Right renal cortex interstitium (tissue), 3 donors: Measurements from ENCODE around the gene GTF2H4. TPM values are rescaled to one million over a fixed set of nuclear protein-coding genes. Genes with fewer than 3 reads are reported as not detected.

Source experiments
- DNase-seq, 3 donors: peaks; one replicate each; pipeline ENCODE4 v3.0.0-alpha.2; 2013; ENCODE audit warnings: low read depth in 3 of 3, low spot score in 2 of 3
- polyA plus RNA-seq, 3 donors: library from polyadenylated mRNA; unstranded; fragments of 120-200 nt; gene quantifications; one replicate each; pipeline ENCODE4 v1.2.1, GENCODE V29; 2013; ENCODE audit not compliant: insufficient read length in 3 of 3

GTF2H4 gene
- polyA plus RNA-seq, 3 donors, result 36.1 to 44.6 (median 37.2) TPM

DNA sequence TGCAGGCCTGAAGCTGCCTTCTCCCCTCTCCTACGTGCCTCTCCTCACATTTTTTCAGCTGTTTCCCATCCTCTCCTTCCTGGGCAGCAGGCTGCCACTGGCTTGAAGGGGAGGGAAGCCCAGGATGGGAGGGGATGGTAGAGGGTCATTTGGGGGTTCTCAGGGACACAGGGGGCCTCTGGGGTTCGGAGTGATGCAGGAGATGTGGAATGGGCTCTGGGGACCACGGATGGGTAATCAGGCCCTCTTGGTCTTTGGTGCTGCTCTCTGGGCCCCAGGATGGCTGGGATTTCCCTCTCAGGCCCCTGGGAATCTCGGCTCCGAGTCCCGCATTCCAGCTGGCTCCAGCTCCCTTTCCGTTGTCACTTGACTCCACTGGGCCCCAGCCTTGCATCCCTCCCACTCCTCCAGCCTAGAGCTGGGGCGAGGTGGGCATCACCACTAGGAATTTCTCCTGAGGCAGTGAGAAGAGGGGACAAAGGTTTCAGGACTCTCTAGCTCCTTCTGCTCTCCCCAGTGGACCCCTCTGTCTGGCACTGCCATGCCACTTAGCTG is 25.7 kb upstream of the GTF2H4 start:
- peak in 1 of 3 donors; percentile 48 for DNase-seq

DNA sequence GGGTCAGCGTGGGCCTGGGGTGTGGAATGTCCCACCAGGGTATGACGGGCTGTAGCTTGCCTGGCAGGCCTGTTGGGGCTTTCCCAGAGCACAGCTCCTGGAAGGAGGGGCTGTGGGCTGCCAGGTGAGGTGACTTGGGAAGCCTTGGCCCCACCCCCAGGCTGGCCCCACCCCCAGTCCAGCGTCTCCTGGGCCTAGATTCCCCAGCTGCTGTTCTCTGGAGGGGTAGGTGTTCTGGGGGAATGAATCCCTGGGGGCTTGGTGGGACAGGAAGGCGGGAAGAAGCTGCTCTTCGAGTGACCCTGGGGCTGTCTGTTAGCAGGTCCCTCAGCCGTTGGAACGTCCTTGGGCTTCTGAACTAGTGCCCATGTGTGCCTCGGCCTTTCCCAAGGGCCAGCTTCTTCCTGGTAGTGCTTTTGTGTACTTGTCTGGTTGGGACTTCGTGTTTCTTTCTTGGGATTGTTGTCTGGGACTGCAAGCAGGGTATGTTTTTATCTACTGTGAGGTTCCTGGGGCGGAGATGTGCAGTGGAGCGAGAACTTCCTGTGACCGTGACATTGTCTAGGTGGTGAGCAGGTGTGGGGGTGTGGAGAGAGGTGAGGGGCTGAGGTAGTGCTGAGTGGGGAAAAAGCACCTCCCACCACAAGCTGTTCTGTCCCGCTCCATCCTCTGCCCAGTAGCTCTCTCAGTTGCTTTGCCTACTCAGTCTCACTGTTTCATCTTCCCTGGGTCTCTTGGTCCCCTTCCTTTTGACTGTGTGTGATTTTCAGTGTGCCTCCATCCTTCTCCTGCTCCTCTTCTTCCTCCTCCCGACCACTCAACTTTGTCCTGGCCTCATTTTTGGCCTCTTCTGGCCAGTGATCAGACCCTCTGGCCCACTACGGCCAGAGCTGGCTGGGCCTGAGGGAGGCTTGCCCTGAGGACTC is 25.0 kb upstream of the GTF2H4 start:
- DNase-seq, result peak in 1 of 3 donors; percentile 33

DNA sequence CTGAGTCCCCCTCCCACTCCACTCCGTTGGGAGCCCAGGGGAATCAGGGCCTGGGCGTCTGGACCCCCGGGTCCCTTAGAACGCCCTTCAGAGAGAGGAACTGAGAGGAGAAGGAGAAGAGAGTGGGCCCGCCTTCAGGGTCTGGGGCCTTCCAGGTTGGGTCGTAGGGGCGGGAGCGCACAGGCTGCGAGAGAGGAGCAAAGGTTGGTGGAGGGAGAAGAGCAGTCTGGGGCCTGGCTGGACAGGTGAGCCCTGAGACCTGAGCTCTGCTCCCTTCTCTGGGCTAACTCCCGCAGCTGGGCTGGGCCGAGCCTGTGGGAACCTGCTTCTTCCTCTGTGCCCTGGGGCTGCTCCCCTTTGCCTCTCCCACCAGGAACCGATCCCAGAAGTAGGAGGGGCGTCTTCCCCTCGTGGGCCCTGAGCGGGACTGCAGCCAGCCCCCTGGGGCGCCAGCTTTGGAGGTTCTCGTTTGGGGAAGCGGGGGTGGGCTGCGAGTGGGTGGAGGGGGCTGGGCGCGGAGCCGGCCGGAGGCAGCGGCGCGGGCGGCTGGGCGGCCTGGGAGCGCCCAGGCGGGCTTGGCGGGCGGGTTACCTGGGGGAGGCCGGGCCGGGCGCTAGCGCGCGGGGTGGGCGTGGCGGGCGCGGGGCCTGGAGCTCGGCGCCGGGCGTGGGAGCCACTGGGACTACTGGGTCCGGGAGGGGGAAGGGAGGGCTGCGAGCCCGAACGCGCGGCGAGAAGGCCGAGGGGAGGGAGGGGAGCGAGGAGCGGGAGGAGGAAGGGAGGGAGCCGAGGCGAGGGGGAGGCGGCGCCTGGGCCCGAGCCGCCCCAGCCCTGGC is 24.1 kb upstream of the GTF2H4 start, which contains the start of gene DDR1:
Gene DDR1, plus strand, starts transcription at position 835 of the 836 bp plus-strand sequence. CDS start 4,211 bp downstream, outside the sequence.
- DNase-seq, result peak in 1 of 3 donors; percentile 41

DNA sequence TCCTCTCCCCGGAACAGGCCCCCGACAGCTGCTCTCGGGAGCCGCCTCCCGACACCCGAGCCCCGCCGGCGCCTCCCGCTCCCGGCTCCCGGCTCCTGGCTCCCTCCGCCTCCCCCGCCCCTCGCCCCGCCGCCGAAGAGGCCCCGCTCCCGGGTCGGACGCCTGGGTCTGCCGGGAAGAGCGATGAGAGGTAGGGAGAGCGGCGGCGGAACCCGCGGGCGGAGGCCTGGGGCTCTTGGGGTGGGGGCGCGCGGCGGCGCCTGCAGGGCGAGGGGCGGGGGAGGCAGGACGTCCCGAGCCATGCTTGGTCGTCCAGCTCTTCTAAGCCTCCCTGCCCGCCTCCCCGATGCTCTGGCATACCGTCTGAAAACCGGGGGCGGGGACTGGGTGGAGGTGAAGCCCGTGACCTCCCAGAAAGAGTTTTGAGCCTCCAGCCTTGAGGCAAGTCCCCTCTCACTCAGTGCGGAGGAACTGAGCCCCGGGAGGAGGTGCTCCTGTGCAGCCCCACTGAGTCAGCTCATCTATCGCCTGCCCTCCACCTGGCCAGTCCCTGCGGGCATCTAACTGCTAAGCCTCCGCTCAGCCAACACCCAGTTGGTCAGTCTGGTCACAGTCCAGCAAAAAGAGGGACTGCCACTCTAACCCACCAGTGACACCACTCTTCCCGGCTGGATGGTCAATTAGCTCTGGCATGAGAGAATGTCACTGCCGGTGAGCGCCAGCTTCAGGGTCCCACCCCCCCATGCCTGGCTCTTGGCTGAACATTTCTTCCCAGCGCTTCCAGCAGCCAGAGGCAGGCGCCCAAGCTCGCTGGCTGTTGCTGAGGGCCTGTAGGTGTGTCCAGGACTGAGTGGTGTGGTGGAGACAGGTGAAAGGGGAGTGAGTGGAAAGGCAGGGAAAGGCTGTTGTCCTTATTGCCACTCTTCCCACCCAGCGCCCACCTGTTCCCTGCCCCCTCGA is 23.2 kb upstream of the GTF2H4 start:
- DNase-seq, result peak in 1 of 3 donors; percentile 20

DNA sequence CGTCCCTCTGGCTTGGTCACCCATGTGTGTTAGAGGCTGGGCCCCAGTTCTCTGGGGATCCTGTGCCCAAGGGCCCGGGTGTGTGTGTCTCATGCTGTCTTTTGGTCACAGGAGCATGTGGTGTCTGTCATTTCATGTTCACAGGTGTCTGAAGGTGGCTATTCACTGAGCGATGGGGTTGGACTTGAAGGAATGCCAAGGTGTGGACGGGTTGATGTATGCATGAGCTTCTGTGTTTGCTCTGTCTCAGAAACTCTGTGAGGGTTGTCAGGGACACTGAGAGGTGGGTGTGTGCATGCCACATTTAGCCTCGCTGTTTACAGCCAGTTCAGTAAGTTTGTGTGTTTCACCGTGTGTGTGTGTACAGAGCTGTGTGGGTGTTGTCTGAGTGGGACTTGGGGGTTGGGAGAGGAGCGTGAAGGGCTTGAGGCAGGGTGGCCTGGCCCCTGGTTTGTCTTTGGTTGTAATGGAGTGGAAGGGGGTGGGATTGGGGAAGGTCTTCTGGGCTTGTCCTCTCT is 22.5 kb upstream of the GTF2H4 start:
- DNase-seq, result peak in 1 of 3 donors; percentile 3

DNA sequence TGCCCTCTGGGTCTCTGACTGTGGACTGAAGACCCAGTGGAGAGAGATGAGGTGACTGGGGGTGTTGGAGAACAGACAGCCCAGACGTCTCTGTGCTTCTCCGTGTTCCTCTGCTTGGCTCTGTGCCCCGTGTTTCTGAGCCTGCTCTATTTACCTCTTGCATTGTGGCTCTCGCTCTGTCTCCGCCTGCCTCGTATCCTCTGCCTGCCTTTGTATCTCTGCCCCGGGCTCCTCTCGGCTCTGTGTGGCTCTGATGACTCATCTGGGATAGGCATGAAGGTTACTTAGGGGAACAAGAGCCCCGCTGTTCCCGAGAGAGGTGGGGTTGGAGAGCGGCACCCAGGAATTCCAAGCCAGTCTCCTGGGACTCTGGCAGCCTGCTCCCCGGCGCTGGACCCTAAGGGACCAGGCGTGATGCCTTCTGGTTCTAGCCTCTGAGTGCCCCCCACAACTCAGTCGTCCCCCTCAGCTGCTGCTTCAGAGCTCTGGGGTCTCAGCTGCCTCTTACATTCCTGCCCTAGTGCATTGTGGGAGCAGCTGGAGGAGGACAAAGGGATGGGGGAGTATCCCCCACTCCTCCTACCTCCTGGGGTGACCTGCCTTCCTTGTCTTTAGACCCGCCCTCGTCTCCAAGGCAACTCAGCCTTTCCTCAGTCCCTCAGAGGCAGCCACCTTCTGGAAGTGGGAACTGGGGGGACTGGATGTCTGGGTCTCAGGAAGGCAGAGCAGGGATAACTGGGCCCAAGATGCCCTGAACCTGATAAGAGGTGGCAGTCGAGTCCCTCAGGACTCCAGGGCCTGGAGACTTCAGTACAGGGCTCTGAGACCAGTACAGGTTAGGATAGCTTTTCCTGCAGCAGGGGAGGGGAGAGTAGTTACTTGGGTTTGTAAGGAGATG is 21.8 kb upstream of the GTF2H4 start:
- DNase-seq, result peak in 1 of 3 donors; percentile 58

DNA sequence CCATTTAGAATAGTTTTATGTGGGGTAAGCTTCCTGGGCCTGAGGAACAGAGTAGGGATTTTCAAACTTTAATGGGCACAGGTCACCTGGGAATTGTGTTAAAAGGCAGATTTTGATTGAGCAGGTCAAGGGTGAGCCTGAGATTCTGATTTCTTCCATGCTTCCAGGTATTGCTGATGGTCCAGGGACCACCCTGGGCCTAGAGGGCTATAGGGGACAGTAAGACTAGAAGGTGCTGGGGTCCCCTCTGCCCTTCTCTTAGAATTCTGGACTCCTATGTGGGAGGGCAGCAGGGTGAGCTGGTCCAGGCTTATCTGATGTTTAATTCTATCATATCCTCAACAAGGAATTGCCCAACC is 21.1 kb upstream of the GTF2H4 start:
- DNase-seq, result no peak

DNA sequence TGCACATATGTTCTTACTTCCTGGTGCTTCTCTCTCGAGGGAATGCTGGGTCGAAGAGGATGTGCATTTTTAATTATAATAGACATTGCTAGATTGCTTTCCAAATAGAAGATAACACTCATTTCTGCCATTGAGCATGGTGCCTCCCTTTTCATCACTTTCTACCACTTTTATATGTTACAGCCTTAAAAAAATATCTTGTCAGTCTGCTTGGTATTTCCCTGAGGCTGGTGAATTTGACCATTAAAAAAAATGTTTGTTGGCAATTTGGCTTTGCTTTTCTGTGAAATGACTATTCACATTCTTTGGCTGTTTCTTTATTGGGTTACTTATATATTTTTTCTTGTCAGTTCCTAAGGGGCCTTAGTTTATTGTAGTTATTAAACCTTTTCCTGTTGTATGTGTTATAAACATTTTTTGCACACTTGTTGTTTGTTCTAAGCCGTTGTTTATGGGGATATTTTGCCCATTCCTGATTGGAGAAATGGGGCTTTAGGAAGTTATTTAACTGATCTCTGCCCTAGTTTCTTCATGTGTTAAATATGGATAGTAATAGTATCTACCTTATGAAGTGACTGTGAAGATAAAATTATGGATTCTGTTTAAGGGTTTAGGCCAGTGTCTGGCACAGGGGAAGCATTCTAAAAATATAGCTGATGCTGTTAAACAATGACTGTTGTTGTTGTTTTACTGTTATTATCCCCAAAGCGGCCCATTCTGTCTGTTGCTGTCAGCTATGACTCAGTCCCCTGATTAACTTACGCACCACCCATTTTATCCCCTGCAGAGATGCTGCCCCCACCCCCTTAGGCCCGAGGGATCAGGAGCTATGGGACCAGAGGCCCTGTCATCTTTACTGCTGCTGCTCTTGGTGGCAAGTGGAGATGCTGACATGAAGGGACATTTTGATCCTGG is 19.8 kb upstream of the GTF2H4 start:
- no peak for DNase-seq

DNA sequence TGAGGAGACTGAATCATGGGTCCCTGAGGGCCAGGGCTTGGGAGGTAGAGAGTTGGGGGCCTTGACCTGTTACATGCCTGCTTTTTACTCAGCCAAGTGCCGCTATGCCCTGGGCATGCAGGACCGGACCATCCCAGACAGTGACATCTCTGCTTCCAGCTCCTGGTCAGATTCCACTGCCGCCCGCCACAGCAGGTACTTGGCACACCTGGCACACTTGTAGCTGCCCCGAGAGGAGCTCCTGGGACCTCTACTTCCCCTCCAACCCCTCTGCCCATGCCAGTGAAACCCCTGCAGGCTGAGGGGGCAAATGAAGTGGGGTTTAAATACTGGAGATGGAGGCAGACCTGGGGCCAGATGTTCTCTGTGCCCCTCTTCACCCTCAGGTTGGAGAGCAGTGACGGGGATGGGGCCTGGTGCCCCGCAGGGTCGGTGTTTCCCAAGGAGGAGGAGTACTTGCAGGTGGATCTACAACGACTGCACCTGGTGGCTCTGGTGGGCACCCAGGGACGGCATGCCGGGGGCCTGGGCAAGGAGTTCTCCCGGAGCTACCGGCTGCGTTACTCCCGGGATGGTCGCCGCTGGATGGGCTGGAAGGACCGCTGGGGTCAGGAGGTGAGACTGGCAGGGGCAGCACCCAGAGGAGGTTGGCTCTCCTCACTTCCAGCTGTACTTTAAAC is 19.1 kb upstream of the GTF2H4 start:
- DNase-seq, result no peak

DNA sequence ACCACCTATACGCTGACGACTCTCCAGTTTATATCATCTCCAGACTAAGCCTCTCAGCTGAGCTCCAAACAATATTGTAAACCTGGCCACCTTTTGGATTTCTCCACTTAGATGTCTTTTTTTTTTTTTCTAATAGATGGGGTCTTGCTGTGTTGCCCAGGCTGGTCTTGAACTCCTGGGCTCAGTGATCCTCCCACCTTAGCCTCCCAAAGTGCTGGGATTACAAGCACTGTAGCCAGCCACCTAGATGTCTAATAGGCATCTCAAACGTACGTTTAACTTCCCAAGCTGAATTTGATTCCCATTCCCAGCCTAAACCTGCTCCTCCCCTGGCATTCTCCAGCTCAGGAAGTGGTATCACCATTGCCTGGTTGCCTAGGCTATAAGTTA is 18.5 kb upstream of the GTF2H4 start:
- DNase-seq, result no peak

DNA sequence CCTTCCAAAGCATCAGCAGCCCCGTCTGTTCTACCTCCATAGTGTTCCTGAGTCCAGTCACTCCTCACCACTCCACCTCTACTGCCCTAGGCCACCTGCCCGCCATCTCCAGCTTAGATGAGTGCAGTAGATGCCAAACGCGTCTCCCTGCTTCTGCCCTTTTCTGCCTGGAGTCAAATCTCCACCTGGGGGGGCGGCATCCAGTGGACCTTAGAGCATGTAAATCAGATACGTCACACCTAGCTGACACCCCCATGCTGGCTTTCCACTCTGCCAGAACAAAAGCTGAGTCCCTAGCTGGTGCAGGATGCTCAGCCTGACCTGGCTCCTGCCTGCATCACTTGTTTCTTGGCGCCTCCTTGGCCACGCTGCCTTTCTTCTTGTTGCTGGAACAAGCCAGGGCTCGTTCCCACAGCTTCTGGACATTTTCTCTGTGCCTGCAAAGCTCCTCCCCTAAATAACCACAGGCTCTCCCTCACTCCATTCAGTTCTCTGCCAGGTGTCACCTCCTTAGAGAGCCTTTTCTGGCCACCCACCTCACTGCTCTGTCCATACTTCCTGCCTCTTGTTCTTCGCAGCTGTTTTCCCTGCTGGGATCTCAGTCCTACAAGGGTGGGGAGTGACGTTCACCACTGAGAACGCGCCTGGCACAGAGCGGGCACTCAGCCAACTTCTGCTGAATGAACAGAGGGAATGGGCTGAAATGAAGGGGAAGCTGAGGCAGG is 17.9 kb upstream of the GTF2H4 start:
- no peak for DNase-seq

DNA sequence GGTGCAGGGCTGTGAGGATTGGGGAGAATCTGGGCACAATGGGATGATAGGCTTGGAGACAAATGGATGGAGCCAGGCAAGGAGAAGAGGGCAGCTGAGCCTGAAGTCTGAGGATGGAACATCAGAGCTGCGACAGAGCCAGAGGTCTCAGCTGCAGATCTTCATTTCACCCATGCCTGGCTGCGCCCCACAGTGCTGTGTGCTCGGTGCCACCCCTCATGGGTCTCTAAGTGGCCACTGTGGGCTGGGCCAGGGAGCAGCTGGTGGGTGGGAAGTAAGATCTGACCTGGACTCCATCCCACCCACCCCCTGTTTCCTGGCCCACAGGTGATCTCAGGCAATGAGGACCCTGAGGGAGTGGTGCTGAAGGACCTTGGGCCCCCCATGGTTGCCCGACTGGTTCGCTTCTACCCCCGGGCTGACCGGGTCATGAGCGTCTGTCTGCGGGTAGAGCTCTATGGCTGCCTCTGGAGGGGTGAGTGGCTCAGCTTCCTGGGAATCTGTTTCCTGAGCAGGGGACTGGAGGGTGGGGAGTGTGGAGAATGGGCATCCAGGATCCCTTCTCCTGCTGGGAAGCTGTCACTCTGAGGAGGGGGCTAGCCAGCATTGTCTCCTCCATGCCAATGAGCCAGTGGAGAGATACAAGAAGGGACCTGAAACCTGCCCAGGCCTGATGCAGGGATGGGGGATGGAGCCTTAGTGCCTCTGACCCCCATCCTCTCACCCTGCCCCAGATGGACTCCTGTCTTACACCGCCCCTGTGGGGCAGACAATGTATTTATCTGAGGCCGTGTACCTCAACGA is 17.2 kb upstream of the GTF2H4 start:
- DNase-seq, result no peak

DNA sequence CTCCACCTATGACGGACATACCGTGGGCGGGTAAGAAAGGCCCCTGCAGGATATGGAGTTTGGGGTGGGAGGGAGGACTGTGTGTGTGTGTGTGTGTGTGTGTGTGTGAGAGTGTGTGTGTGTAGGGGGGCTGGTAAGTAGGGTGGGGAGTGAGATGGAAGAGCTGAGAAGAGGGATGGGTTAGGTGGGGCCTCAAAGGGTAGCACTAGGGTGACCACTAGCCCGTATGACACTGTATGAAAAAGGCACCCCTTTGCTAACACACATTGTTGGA is 16.6 kb upstream of the GTF2H4 start:
- no peak for DNase-seq

DNA sequence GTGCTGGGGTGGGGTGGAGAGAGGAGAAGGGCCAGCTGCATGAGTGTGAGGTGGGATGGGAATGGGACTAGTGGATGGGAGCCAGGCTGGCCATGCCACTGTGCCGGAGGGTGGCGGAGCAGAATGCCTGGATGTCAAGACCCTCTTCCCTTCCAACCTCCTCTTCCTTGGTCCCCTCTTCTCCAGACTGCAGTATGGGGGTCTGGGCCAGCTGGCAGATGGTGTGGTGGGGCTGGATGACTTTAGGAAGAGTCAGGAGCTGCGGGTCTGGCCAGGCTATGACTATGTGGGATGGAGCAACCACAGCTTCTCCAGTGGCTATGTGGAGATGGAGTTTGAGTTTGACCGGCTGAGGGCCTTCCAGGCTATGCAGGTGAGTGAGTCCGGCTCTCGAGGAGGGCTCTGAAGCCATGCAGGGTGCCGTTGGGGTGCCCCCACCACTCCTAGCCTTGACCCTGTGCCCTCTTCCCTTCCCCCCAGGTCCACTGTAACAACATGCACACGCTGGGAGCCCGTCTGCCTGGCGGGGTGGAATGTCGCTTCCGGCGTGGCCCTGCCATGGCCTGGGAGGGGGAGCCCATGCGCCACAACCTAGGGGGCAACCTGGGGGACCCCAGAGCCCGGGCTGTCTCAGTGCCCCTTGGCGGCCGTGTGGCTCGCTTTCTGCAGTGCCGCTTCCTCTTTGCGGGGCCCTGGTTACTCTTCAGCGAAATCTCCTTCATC is 16.0 kb upstream of the GTF2H4 start:
- no peak for DNase-seq

DNA sequence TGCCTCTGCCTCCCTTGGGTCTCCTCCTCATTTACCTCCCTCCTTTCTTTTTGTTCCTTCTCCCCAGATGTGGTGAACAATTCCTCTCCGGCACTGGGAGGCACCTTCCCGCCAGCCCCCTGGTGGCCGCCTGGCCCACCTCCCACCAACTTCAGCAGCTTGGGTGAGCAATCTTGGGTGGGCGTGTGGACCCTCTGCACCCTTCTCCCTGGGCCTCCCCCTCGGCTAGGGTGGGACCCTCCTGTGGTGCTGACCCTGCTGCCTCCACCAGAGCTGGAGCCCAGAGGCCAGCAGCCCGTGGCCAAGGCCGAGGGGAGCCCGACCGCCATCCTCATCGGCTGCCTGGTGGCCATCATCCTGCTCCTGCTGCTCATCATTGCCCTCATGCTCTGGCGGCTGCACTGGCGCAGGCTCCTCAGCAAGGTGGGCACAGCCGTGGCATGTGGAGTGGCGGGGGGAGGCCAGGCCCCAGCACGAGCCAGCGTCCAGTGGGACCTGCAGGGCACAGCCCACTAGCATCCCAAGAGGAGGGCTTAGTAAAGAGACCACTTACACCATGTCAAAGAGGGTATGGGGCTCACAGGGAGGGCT is 14.9 kb upstream of the GTF2H4 start:
- DNase-seq, result no peak
